HG03175 (cell line): Measurements from ENCODE around the gene PCP2.
A peak's percentile ranks its signal among the peaks of the same experiment; 100 is the strongest.
"Not testable (repeated sequence)": the region's sequence is repeated elsewhere in the genome, so short reads cannot be mapped to it uniquely, and the experiment has no call there.

ENCODE experiments used
- ATAC-seq: cut with Tn5 transposase; IDR thresholded peaks from one replicate; pipeline ENCODE4 v1.9.1; 2021; ENCODE audit warnings: mild to moderate bottlenecking, moderate library complexity; ENCODE audit not compliant: unreplicated experiment

The PCP2 gene

GRCh38 chr19:7662657-7663056, 29.1 kb upstream of the PCP2 start:
- no peak for ATAC-seq

GRCh38 chr19:7661744-7662538, 28.4 kb upstream of the PCP2 start:
- ATAC-seq, result no peak

GRCh38 chr19:7658219-7658686, 24.7 kb upstream of the PCP2 start:
- ATAC-seq, result peak; percentile 60

GRCh38 chr19:7657131-7657751, 23.7 kb upstream of the PCP2 start:
- no peak for ATAC-seq

GRCh38 chr19:7655581-7655980, 22.1 kb upstream of the PCP2 start:
- ATAC-seq, result no peak

GRCh38 chr19:7654401-7654800, 20.9 kb upstream of the PCP2 start:
- no peak for ATAC-seq

- no peak for ATAC-seq
Observed at GRCh38 chr19:7652061-7652641, 18.6 kb upstream of the PCP2 start.

GRCh38 chr19:7650148-7650547, 16.6 kb upstream of the PCP2 start:
- ATAC-seq, result no peak

- no peak for ATAC-seq
Observed at GRCh38 chr19:7648265-7649014, 14.9 kb upstream of the PCP2 start.

- ATAC-seq, result no peak
Observed at GRCh38 chr19:7647156-7647555, 13.6 kb upstream of the PCP2 start.

GRCh38 chr19:7646426-7646700, 12.8 kb upstream of the PCP2 start:
- ATAC-seq, result no peak

GRCh38 chr19:7645656-7646425, 12.3 kb upstream of the PCP2 start:
- no peak for ATAC-seq

GRCh38 chr19:7645163-7645562, 11.6 kb upstream of the PCP2 start:
- no peak for ATAC-seq

GRCh38 chr19:7644550-7644877, 11.0 kb upstream of the PCP2 start:
- ATAC-seq, result no peak

GRCh38 chr19:7643629-7644549, 10.4 kb upstream of the PCP2 start:
- ATAC-seq, result not testable (repeated sequence)

GRCh38 chr19:7643031-7643415, 9.5 kb upstream of the PCP2 start:
- no peak for ATAC-seq

- no peak for ATAC-seq
Observed at GRCh38 chr19:7642295-7643030, 8.9 kb upstream of the PCP2 start.

GRCh38 chr19:7641290-7642276, 8.1 kb upstream of the PCP2 start:
- ATAC-seq, result no peak
